K562 (cell line): Measurements from ENCODE around the gene NEK2. TPM values are rescaled to one million over a fixed set of nuclear protein-coding genes. Genes with fewer than 3 reads are reported as not detected.

Experiments
- BRD9 ChIP-seq: fragments of 450-650 bp; IDR thresholded peaks from 2 replicates; pipeline ENCODE4 v1.6.1; 2018; ENCODE audit warnings: low read depth; ENCODE audit not compliant: partially characterized antibody
- CTCFL ChIP-seq: IDR thresholded peaks from 2 replicates; pipeline ENCODE4 v1.6.1; 2011; ENCODE audit warnings: borderline replicate concordance, low read depth, mild to moderate bottlenecking, moderate library complexity, low read length; ENCODE audit not compliant: insufficient read depth, poor library complexity, severe bottlenecking
- GABPB1 ChIP-seq: sonication (generic); formaldehyde crosslinking; IDR thresholded peaks from 2 replicates; pipeline ENCODE4 v1.8.0; 2022; ENCODE audit warnings: mild to moderate bottlenecking, missing genetic modification reagents
- GMEB1 ChIP-seq: fragments of 250-450 bp; sonication (Bioruptor Pico); IDR thresholded peaks from 2 replicates; pipeline ENCODE4 v1.4.0; 2020; ENCODE audit warnings: mild to moderate bottlenecking
- ILK ChIP-seq: fragments of 450-650 bp; IDR thresholded peaks from 2 replicates; pipeline ENCODE4 v1.6.1; 2016; ENCODE audit warnings: missing genetic modification characterization, low read depth, mild to moderate bottlenecking, missing compliant biosample characterization, moderate library complexity, borderline replicate concordance
- MGA ChIP-seq: fragments of 450-650 bp; IDR thresholded peaks from 2 replicates; pipeline ENCODE4 v1.6.1; 2016; ENCODE audit warnings: mild to moderate bottlenecking, moderate library complexity
- MTA3 ChIP-seq: fragments of 450-650 bp; formaldehyde crosslinking; IDR thresholded peaks from 2 replicates; pipeline ENCODE4 v1.6.1; 2017; ENCODE audit warnings: mild to moderate bottlenecking, borderline replicate concordance
- NELFE ChIP-seq: IDR thresholded peaks from 2 replicates; pipeline ENCODE4 v1.6.1; 2011; ENCODE audit warnings: mild to moderate bottlenecking; ENCODE audit not compliant: insufficient read depth, insufficient read length
- STAT5B ChIP-seq: fragments of 250-450 bp; sonication (Bioruptor Pico); IDR thresholded peaks from 2 replicates; pipeline ENCODE4 v1.8.0; 2021; ENCODE audit warnings: mild to moderate bottlenecking, inconsistent platforms
- polyA plus RNA-seq, 8 experiments: library from polyadenylated mRNA; depleted of rRNA in 4 of 8; stranded (reverse) in 5 of 8; unstranded in 3 of 8; fragments of >200 nt; fragmentation: Nextera tagmentation in 2 of 8; fragmentation: Illumina TruSeq in 1 of 8; extraction: Ambion mirVana in 2 of 8; extraction: Trizol in 1 of 8; gene quantifications; 2 replicates each; pipeline versions ENCODE4 v1.2.1 to v1.2.3, GENCODE V29; 2011 to 2014; ENCODE audit warnings: inconsistent platforms in 1 of 8, missing spikeins in 1 of 8
- total RNA-seq, 7 experiments: library from RNA; depleted of rRNA in 6 of 7; stranded (reverse); fragments of >200 nt in 6 of 7; fragmentation: Illumina TruSeq in 2 of 7; extraction: Trizol in 2 of 7; gene quantifications; 2 replicates each; pipeline versions ENCODE4 v1.2.1 to v1.2.3, GENCODE V29; 2011 to 2021; ENCODE audit warnings: low replicate concordance in 1 of 7
- TF ChIP-seq, protein P1 (sequence below): fragments of 250-450 bp; sonication (Bioruptor Pico); IDR thresholded peaks from 2 replicates; pipeline ENCODE4 v1.8.0; 2022; ENCODE audit warnings: moderate library complexity, mild to moderate bottlenecking, inconsistent platforms

NEK2 gene
- total and polyA plus RNA-seq, 9 of the 15 experiments (the other 6 are each of a cell fraction or from before 2014, with no cell fraction given) = 30.0 to 74.7 (median 66.4) TPM

GRCh38 chr1:211613951-211614350, 61.5 kb downstream of the NEK2 start (continued):
- TF ChIP-seq CTCFL (no peak), NELFE (no peak), BRD9 (no peak), GABPB1 (no peak), STAT5B (no peak), MGA (no peak), ILK (tag) (no peak), MTA3 (no peak), GMEB1 (no peak)
- TF ChIP-seq, protein P1, sequence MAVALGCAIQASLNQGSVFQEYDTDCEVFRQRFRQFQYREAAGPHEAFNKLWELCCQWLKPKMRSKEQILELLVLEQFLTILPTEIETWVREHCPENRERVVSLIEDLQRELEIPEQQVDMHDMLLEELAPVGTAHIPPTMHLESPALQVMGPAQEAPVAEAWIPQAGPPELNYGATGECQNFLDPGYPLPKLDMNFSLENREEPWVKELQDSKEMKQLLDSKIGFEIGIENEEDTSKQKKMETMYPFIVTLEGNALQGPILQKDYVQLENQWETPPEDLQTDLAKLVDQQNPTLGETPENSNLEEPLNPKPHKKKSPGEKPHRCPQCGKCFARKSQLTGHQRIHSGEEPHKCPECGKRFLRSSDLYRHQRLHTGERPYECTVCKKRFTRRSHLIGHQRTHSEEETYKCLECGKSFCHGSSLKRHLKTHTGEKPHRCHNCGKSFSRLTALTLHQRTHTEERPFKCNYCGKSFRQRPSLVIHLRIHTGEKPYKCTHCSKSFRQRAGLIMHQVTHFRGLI (CRISPR knock-in tag) = no peak
